Measurements from ENCODE around the gene HJURP.
A peak's percentile ranks its signal among the peaks of the same experiment; 100 is the strongest.
"Not testable (repeated sequence)": the region's sequence is repeated elsewhere in the genome, so short reads cannot be mapped to it uniquely, and the experiment has no call there.

HJURP gene, protein sequence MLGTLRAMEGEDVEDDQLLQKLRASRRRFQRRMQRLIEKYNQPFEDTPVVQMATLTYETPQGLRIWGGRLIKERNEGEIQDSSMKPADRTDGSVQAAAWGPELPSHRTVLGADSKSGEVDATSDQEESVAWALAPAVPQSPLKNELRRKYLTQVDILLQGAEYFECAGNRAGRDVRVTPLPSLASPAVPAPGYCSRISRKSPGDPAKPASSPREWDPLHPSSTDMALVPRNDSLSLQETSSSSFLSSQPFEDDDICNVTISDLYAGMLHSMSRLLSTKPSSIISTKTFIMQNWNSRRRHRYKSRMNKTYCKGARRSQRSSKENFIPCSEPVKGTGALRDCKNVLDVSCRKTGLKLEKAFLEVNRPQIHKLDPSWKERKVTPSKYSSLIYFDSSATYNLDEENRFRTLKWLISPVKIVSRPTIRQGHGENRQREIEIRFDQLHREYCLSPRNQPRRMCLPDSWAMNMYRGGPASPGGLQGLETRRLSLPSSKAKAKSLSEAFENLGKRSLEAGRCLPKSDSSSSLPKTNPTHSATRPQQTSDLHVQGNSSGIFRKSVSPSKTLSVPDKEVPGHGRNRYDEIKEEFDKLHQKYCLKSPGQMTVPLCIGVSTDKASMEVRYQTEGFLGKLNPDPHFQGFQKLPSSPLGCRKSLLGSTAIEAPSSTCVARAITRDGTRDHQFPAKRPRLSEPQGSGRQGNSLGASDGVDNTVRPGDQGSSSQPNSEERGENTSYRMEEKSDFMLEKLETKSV

DNA sequence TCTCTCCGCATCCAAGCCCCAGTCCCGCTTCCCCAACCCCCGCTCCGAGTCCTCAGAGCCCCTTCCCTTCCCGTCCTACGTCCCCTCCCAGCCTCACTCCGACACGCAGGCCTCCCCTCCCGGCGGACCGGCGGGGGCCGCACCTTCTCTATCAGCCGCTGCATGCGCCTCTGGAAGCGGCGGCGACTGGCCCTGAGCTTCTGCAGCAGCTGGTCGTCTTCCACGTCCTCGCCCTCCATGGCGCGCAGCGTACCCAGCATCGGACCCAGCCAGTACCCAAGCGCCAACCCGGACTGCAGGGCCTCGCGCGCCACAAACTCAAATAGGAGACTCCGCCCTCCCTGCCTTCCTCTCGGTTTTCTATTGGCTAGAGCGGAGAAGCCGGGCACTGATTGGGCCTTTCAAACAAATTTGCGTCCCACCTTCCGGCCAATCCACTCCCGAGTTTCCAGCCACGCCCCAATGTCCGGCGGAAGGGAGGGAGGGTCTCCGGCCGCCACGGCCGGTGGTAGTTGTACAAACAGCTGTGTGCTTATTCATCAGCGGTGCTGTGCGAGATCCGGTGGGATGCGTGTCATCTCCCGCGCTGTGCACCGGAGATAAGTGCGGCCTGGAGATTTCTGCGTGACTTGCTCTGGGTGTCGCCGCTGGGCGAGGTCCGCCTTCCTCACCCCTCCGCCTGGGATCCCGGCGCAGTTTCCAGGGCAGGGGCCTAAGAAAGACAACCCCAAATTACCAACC is at the start of gene HJURP:
TSS of gene HJURP (minus strand) at position 295 of the 741 bp plus-strand sequence. CDS start at position 260, 35 bp downstream.
- TF ChIP-seq, protein P1, sequence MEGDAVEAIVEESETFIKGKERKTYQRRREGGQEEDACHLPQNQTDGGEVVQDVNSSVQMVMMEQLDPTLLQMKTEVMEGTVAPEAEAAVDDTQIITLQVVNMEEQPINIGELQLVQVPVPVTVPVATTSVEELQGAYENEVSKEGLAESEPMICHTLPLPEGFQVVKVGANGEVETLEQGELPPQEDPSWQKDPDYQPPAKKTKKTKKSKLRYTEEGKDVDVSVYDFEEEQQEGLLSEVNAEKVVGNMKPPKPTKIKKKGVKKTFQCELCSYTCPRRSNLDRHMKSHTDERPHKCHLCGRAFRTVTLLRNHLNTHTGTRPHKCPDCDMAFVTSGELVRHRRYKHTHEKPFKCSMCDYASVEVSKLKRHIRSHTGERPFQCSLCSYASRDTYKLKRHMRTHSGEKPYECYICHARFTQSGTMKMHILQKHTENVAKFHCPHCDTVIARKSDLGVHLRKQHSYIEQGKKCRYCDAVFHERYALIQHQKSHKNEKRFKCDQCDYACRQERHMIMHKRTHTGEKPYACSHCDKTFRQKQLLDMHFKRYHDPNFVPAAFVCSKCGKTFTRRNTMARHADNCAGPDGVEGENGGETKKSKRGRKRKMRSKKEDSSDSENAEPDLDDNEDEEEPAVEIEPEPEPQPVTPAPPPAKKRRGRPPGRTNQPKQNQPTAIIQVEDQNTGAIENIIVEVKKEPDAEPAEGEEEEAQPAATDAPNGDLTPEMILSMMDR (conservative IDR thresholded peaks at IDR 0.05; ENCODE audit: control insufficient read depth, insufficient read depth, low read depth, low read length), result no peak
- H3K4me3 ChIP-seq (ENCODE audit: control insufficient read depth, low read depth, low read length), result peak within 1 kb of the TSS; percentile 88
- peak; percentile 94 for DNase-seq (ENCODE audit: low read depth)

DNA sequence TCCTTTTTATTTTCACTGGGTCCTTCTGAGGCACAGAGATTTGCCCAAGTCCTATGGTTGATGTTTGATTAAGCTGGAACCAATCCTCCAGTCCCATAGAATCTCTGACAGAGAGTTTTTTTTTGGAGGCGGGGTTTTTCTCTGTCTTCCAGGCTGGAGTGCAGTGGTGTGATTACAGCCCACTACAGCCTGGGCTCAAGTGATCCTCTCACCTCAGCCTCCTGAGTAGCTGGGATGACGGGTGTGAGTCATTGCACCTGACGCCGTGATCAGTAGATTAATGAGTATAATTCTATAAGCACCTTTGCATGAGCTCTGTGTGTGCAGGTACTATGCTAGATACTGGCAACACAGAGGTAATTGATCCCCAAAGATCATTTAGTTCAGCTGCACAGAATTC is 47.5 kb upstream of the HJURP start:
- H3K4me3 ChIP-seq (ENCODE audit: control insufficient read depth, low read depth, low read length), result no peak overlapping the region
- no peak for DNase-seq (ENCODE audit: low read depth)
- TF ChIP-seq, protein P1 (conservative IDR thresholded peaks at IDR 0.05; ENCODE audit: control insufficient read depth, insufficient read depth, low read depth, low read length), result no peak

DNA sequence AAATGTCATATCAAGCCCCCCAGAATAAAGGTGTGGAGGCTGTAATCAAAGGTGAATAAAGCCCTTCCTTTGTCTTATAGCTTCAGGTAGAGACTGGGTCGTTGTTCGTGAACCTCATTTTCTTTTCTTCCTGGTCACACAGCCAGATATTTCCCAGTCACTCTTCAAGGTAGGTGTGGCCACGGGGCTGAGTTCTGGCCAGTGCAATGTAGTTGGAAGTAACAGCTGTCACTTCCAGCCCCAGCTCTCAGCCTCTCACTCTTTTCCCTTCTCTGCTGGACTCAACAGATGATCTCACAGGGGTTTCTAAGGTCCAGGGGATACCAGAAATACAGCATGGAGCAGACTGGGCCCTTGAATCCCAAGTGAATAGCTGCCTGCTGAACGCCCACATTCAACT is 47.0 kb upstream of the HJURP start:
- no peak for DNase-seq (ENCODE audit: low read depth)
- TF ChIP-seq, protein P1 (conservative IDR thresholded peaks at IDR 0.05; ENCODE audit: control insufficient read depth, insufficient read depth, low read depth, low read length), result no peak
- H3K4me3 ChIP-seq (ENCODE audit: control insufficient read depth, low read depth, low read length), result no peak overlapping the region

DNA sequence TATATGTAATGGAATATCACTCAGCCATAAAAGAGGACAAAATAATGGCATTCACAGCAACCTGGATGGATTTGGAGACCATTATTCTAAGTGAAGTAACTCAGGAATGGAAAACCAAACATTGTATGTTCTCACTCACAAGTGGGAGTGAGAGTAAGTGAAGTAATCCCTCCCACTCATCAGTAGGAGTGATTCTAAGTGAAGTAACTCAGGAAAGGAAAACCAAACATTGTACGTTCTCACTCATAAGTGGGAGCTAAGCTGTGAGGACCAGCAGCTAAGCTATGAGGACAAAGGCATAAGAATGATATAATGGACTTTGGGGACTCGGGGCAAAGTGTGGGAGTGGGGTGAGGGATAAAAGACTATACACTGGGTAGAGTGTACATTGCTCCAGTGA is 41.9 kb upstream of the HJURP start:
- H3K4me3 ChIP-seq (ENCODE audit: control insufficient read depth, low read depth, low read length); DNase-seq (ENCODE audit: low read depth): not testable (repeated sequence)

DNA sequence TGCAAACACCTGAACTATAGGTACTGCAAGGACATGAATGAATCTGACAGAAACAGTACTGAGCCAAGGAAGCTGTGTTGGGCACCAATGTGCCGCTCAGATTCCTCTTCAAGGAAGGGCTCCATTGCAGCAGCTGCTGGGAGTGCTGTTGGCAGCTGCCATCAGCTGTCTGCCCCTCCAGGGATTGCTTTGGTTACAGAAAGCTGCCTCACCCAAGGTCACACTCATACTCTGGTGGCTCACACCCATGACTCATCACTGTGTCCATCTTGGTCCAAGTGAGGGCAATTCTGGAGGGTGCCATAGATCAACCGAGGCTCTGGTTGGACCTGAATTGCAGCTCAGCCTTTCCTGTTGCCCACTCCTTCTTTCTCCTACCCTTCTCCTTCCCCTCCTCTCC is 38.5 kb upstream of the HJURP start:
- DNase-seq (ENCODE audit: low read depth), result no peak
- H3K4me3 ChIP-seq (ENCODE audit: control insufficient read depth, low read depth, low read length), result no peak overlapping the region
- TF ChIP-seq, protein P1 (conservative IDR thresholded peaks at IDR 0.05; ENCODE audit: control insufficient read depth, insufficient read depth, low read depth, low read length), result no peak

DNA sequence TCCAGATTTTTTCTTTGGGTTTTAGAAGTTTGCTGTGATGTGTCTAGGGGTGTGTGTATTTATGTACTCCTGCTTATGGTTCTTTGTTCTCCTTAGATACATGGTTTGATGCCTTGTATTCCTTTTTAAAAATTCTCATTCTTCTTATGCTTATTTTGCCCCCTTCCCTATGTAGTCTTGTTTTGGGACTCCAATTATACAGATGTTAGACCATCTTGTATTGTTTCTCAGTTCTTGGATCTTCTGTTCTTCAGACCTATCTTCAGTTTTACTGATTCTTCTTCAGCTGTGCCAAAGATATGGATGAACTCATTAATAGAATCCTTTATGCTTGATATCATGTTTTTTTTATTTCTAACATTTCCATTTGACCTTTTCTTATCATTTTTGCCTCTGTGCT is 28.0 kb upstream of the HJURP start:
- H3K4me3 ChIP-seq (ENCODE audit: control insufficient read depth, low read depth, low read length), result no peak overlapping the region
- no peak for DNase-seq (ENCODE audit: low read depth)
- TF ChIP-seq, protein P1 (conservative IDR thresholded peaks at IDR 0.05; ENCODE audit: control insufficient read depth, insufficient read depth, low read depth, low read length), result no peak

DNA sequence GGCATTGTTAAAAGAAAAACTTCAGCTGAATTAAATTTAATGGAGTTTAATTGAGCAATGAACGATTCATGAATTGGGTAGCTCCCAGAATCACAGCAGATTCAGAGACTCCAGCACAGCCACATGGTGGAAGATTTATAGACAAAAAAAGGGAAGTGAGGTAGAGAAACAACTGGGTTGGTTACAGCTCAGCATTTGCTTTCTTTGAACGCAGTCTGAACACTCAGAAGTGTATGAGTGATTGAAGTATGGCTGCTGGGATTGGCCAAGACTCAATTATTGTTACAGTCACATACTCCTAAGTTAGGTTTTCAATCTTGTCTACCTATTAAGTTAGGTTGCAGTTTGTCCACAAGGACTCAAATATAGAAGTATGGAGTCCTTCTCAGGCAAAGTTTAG is 17.8 kb upstream of the HJURP start:
- H3K4me3 ChIP-seq (ENCODE audit: control insufficient read depth, low read depth, low read length); DNase-seq (ENCODE audit: low read depth): not testable (repeated sequence)
